ENCODE results near the gene RNF149.

Gene RNF149

GRCh38 chr2:101330253-101330933 lies 21.9 kb upstream of the RNF149 start:
- Histone ChIP-seq H3K79me2 (ENCODE audit: control insufficient read depth, insufficient read depth, low read length, poor library complexity) (no peaks in the 10 kb centered on the region), H3K18ac (ENCODE audit: low read length) (no peak overlapping the region), H3K79me1 (ENCODE audit: low read length) (peaks cover 14% of the 10 kb centered on the region), H2BK5ac (ENCODE audit: low read depth, low read length, poor library complexity) (peak overlapping the region; percentile 7), H2AK5ac (ENCODE audit: low read length) (no peak overlapping the region), H3K27ac (ENCODE audit: low read depth, low read length) (peak overlapping the region; percentile 58), H3K4me1 (ENCODE audit: control insufficient read depth in 1 of 2, insufficient read depth in 2 of 2, low read length in 2 of 2) (peaks cover 10 to 26% of the 10 kb centered on the region in 2 experiments), H3K9me3 (ENCODE audit: insufficient read depth, low read depth, low read length) (no peaks in the 10 kb centered on the region), H2BK12ac (ENCODE audit: low read length) (peak overlapping the region; percentile 4), H2BK120ac (ENCODE audit: insufficient read depth, low read length, poor library complexity) (no peak overlapping the region), H4K8ac (ENCODE audit: low read depth, low read length) (peak overlapping the region; percentile 17), H4K91ac (ENCODE audit: low read depth, low read length) (peak overlapping the region; percentile 28), H3K4me3 (ENCODE audit: low read depth, low read length) (no peak overlapping the region), H3K9ac (ENCODE audit: low read length) (no peak overlapping the region), H4K12ac (ENCODE audit: low read depth, low read length) (no peak overlapping the region), H3K27me3 (ENCODE audit: insufficient read depth, low read length) (no peaks in the 10 kb centered on the region), H2AFZ (ENCODE audit: insufficient read depth, low read length, poor library complexity) (no peak overlapping the region), H3K23ac (ENCODE audit: low read length) (no peak overlapping the region), H3K14ac (ENCODE audit: low read length) (peak overlapping the region; percentile 8), H3K4me2 (ENCODE audit: low read length) (no peak overlapping the region), H3K36me3 (ENCODE audit: control insufficient read depth in 1 of 2, insufficient read depth in 2 of 2, low read length in 2 of 2) (no peaks in the 10 kb centered on the region), H3K4ac (ENCODE audit: low read depth, low read length) (no peak overlapping the region)
- WGBS (ENCODE audit: extremely low coverage, insufficient coverage, insufficient read length): no CpG with 5 or more reads among the region's 12 CpGs
- no peak for DNase-seq

GRCh38 chr2:101329026-101329425 lies 20.5 kb upstream of the RNF149 start:
- Histone ChIP-seq H2BK5ac (ENCODE audit: low read depth, low read length, poor library complexity) (no peak overlapping the region), H2AK5ac (ENCODE audit: low read length) (peak overlapping the region; percentile 15), H3K27ac (ENCODE audit: low read depth, low read length) (peak overlapping the region; percentile 90), H3K18ac (ENCODE audit: low read length) (no peak overlapping the region), H3K27me3 (ENCODE audit: insufficient read depth, low read length) (no peaks in the 10 kb centered on the region), H3K79me2 (ENCODE audit: control insufficient read depth, insufficient read depth, low read length, poor library complexity) (no peaks in the 10 kb centered on the region), H3K4me3 (ENCODE audit: low read depth, low read length) (no peak overlapping the region), H4K8ac (ENCODE audit: low read depth, low read length) (no peak overlapping the region), H2BK12ac (ENCODE audit: low read length) (peak overlapping the region; percentile 12), H3K4me1 (ENCODE audit: control insufficient read depth in 1 of 2, insufficient read depth in 2 of 2, low read length in 2 of 2) (peaks cover 10 to 26% of the 10 kb centered on the region in 2 experiments), H3K23ac (ENCODE audit: low read length) (no peak overlapping the region), H4K91ac (ENCODE audit: low read depth, low read length) (no peak overlapping the region), H3K79me1 (ENCODE audit: low read length) (peaks cover 14% of the 10 kb centered on the region), H4K12ac (ENCODE audit: low read depth, low read length) (no peak overlapping the region), H2AFZ (ENCODE audit: insufficient read depth, low read length, poor library complexity) (no peak overlapping the region), H3K9ac (ENCODE audit: low read length) (no peak overlapping the region), H3K9me3 (ENCODE audit: insufficient read depth, low read depth, low read length) (no peaks in the 10 kb centered on the region), H3K36me3 (ENCODE audit: control insufficient read depth in 1 of 2, insufficient read depth in 2 of 2, low read length in 2 of 2) (no peaks in the 10 kb centered on the region), H2BK120ac (ENCODE audit: insufficient read depth, low read length, poor library complexity) (no peak overlapping the region), H3K14ac (ENCODE audit: low read length) (no peak overlapping the region), H3K4me2 (ENCODE audit: low read length) (no peak overlapping the region), H3K4ac (ENCODE audit: low read depth, low read length) (no peak overlapping the region)
- WGBS (ENCODE audit: extremely low coverage, insufficient coverage, insufficient read length): no CpG with 5 or more reads among the region's 4 CpGs
- no peak for DNase-seq

- Histone ChIP-seq H3K4me3 (ENCODE audit: low read depth, low read length) (no peak overlapping the region), H2BK120ac (ENCODE audit: insufficient read depth, low read length, poor library complexity) (peak overlapping the region; percentile 60), H3K27me3 (ENCODE audit: insufficient read depth, low read length) (no peaks in the 10 kb centered on the region), H2BK12ac (ENCODE audit: low read length) (peak overlapping the region; percentile 33), H2AFZ (ENCODE audit: insufficient read depth, low read length, poor library complexity) (no peak overlapping the region), H3K79me1 (ENCODE audit: low read length) (peaks cover 14% of the 10 kb centered on the region), H2AK5ac (ENCODE audit: low read length) (no peak overlapping the region), H3K36me3 (ENCODE audit: control insufficient read depth in 1 of 2, insufficient read depth in 2 of 2, low read length in 2 of 2) (no peaks in the 10 kb centered on the region), H3K9ac (ENCODE audit: low read length) (no peak overlapping the region), H3K4ac (ENCODE audit: low read depth, low read length) (no peak overlapping the region), H4K91ac (ENCODE audit: low read depth, low read length) (peak overlapping the region; percentile 40), H3K23ac (ENCODE audit: low read length) (no peak overlapping the region), H3K4me2 (ENCODE audit: low read length) (peak overlapping the region; percentile 5), H3K18ac (ENCODE audit: low read length) (no peak overlapping the region), H3K9me3 (ENCODE audit: insufficient read depth, low read depth, low read length) (no peaks in the 10 kb centered on the region), H4K8ac (ENCODE audit: low read depth, low read length) (peak overlapping the region; percentile 27), H4K12ac (ENCODE audit: low read depth, low read length) (no peak overlapping the region), H2BK5ac (ENCODE audit: low read depth, low read length, poor library complexity) (peak overlapping the region; percentile 7), H3K27ac (ENCODE audit: low read depth, low read length) (peak overlapping the region; percentile 90), H3K14ac (ENCODE audit: low read length) (peak overlapping the region; percentile 2), H3K4me1 (ENCODE audit: control insufficient read depth in 1 of 2, insufficient read depth in 2 of 2, low read length in 2 of 2) (peaks cover 10 to 26% of the 10 kb centered on the region in 2 experiments), H3K79me2 (ENCODE audit: control insufficient read depth, insufficient read depth, low read length, poor library complexity) (no peaks in the 10 kb centered on the region)
- no CpG with 5 or more reads among the region's 3 CpGs for WGBS (ENCODE audit: extremely low coverage, insufficient coverage, insufficient read length)
- DNase-seq: peak; percentile 16 to 55
Observed at GRCh38 chr2:101328474-101329007, 20.0 kb upstream of the RNF149 start.

GRCh38 chr2:101327863-101328394 lies 19.4 kb upstream of the RNF149 start:
- H4K91ac ChIP-seq (ENCODE audit: low read depth, low read length): peak overlapping the region; percentile 40
- no peak overlapping the region for H3K18ac ChIP-seq (ENCODE audit: low read length)
- H3K27ac ChIP-seq (ENCODE audit: low read depth, low read length): peak overlapping the region; percentile 90
- H3K4ac ChIP-seq (ENCODE audit: low read depth, low read length): no peak overlapping the region
- H3K4me1 ChIP-seq (ENCODE audit: control insufficient read depth in 1 of 2, insufficient read depth in 2 of 2, low read length in 2 of 2): peaks cover 10 to 26% of the 10 kb centered on the region in 2 experiments
- WGBS (ENCODE audit: extremely low coverage, insufficient coverage, insufficient read length): no CpG with 5 or more reads among the region's 5 CpGs
- no peaks in the 10 kb centered on the region for H3K79me2 ChIP-seq (ENCODE audit: control insufficient read depth, insufficient read depth, low read length, poor library complexity)
- peak overlapping the region; percentile 7 for H2BK5ac ChIP-seq (ENCODE audit: low read depth, low read length, poor library complexity)
- H3K9me3 ChIP-seq (ENCODE audit: insufficient read depth, low read depth, low read length): no peaks in the 10 kb centered on the region
- no peaks in the 10 kb centered on the region for H3K27me3 ChIP-seq (ENCODE audit: insufficient read depth, low read length)
- peak overlapping the region; percentile 2 for H3K14ac ChIP-seq (ENCODE audit: low read length)
- no peak overlapping the region for H3K4me3 ChIP-seq (ENCODE audit: low read depth, low read length)
- no peaks in the 10 kb centered on the region for H3K36me3 ChIP-seq (ENCODE audit: control insufficient read depth in 1 of 2, insufficient read depth in 2 of 2, low read length in 2 of 2)
- no peak overlapping the region for H2AK5ac ChIP-seq (ENCODE audit: low read length)
- H4K8ac ChIP-seq (ENCODE audit: low read depth, low read length): no peak overlapping the region
- no peak overlapping the region for H3K9ac ChIP-seq (ENCODE audit: low read length)
- H2BK120ac ChIP-seq (ENCODE audit: insufficient read depth, low read length, poor library complexity): peak overlapping the region; percentile 60
- H2AFZ ChIP-seq (ENCODE audit: insufficient read depth, low read length, poor library complexity): peak overlapping the region; percentile 31
- H3K79me1 ChIP-seq (ENCODE audit: low read length): peaks cover 14% of the 10 kb centered on the region
- no peak overlapping the region for H2BK12ac ChIP-seq (ENCODE audit: low read length)
- H3K23ac ChIP-seq (ENCODE audit: low read length): no peak overlapping the region
- no peak overlapping the region for H4K12ac ChIP-seq (ENCODE audit: low read depth, low read length)
- peak; percentile 96 to 99 for DNase-seq
- peak overlapping the region; percentile 29 for H3K4me2 ChIP-seq (ENCODE audit: low read length)

Data from trophoblast cell (in vitro differentiated cells and primary cell).